ENCODE measurements around the gene TTLL5.

The TTLL5 gene

GRCh38 chr14:75859746-75860145 lies 198.7 kb downstream of the TTLL5 start:
- TF ChIP-seq SPI1 (IDR thresholded peaks at IDR 0.05; ENCODE audit: borderline replicate concordance, low read depth) (no peak), CTCF (IDR thresholded peaks at IDR 0.05; ENCODE audit: insufficient read depth, low read length) (no peak), REST (IDR thresholded peaks at IDR 0.05; ENCODE audit: insufficient replicate concordance, low read depth) (no peak), GABPA (IDR thresholded peaks at IDR 0.05; ENCODE audit: low read depth) (no peak), POLR2AphosphoS5 (IDR thresholded peaks at IDR 0.05; ENCODE audit: low read depth) (no peak)
- H3K27me3 ChIP-seq (ENCODE audit: insufficient read depth, poor library complexity, severe bottlenecking), result no peaks in the 10 kb centered on the region
- H3K4me3 ChIP-seq (replicated peaks; ENCODE audit: insufficient read depth, low read length), result no peak overlapping the region
- no peak overlapping the region for H3K27ac ChIP-seq (replicated peaks)
- DNase-seq (ENCODE audit: low read depth in 1 of 2, low spot score in 1 of 2), result no peak

GRCh38 chr14:75860561-75861160 lies 199.6 kb downstream of the TTLL5 start:
- H3K27me3 ChIP-seq (ENCODE audit: insufficient read depth, poor library complexity, severe bottlenecking), result no peaks in the 10 kb centered on the region
- H3K27ac ChIP-seq (replicated peaks), result no peak overlapping the region
- H3K4me3 ChIP-seq (replicated peaks; ENCODE audit: insufficient read depth, low read length), result no peak overlapping the region
- TF ChIP-seq POLR2AphosphoS5 (IDR thresholded peaks at IDR 0.05; ENCODE audit: low read depth) (no peak), CTCF (IDR thresholded peaks at IDR 0.05; ENCODE audit: insufficient read depth, low read length) (no peak), GABPA (IDR thresholded peaks at IDR 0.05; ENCODE audit: low read depth) (no peak), SPI1 (IDR thresholded peaks at IDR 0.05; ENCODE audit: borderline replicate concordance, low read depth) (no peak), REST (IDR thresholded peaks at IDR 0.05; ENCODE audit: insufficient replicate concordance, low read depth) (no peak)
- DNase-seq (ENCODE audit: low read depth in 1 of 2, low spot score in 1 of 2), result no peak

GRCh38 chr14:75861161-75861621 lies 200.1 kb downstream of the TTLL5 start:
- DNase-seq (ENCODE audit: low read depth in 1 of 2, low spot score in 1 of 2), result no peak
- no peak overlapping the region for H3K27ac ChIP-seq (replicated peaks)
- H3K27me3 ChIP-seq (ENCODE audit: insufficient read depth, poor library complexity, severe bottlenecking), result no peaks in the 10 kb centered on the region
- no peak overlapping the region for H3K4me3 ChIP-seq (replicated peaks; ENCODE audit: insufficient read depth, low read length)
- TF ChIP-seq CTCF (IDR thresholded peaks at IDR 0.05; ENCODE audit: insufficient read depth, low read length), result no peak
- TF ChIP-seq POLR2AphosphoS5 (IDR thresholded peaks at IDR 0.05; ENCODE audit: low read depth), result no peak
- TF ChIP-seq SPI1 (IDR thresholded peaks at IDR 0.05; ENCODE audit: borderline replicate concordance, low read depth), result no peak

- no peak for TF ChIP-seq GABPA (IDR thresholded peaks at IDR 0.05; ENCODE audit: low read depth)
- TF ChIP-seq CTCF (IDR thresholded peaks at IDR 0.05; ENCODE audit: insufficient read depth, low read length), result no peak
- no peak for TF ChIP-seq REST (IDR thresholded peaks at IDR 0.05; ENCODE audit: insufficient replicate concordance, low read depth)
- TF ChIP-seq SPI1 (IDR thresholded peaks at IDR 0.05; ENCODE audit: borderline replicate concordance, low read depth), result no peak
- no peak for TF ChIP-seq POLR2AphosphoS5 (IDR thresholded peaks at IDR 0.05; ENCODE audit: low read depth)
- no peak overlapping the region for H3K27ac ChIP-seq (replicated peaks)
- DNase-seq (ENCODE audit: low read depth in 1 of 2, low spot score in 1 of 2), result no peak
Measured at GRCh38 chr14:75863221-75863620, 202.2 kb downstream of the TTLL5 start.

More at GRCh38 chr14:75863221-75863620, 202.2 kb downstream of the TTLL5 start:
- Histone ChIP-seq H3K27me3 (ENCODE audit: insufficient read depth, poor library complexity, severe bottlenecking) (no peaks in the 10 kb centered on the region), H3K4me3 (replicated peaks; ENCODE audit: insufficient read depth, low read length) (no peak overlapping the region)
